NCI-H446 (cell line): ENCODE measurements around the gene DNAH10.

Experiments
- DNase-seq, 2 experiments: peaks; one replicate each; lab custom pipeline; 2025; lab: John Stamatoyannopoulos, UW

The DNAH10 gene

GRCh38 chr12:123790905-123791467, 28.9 kb downstream of the DNAH10 start:
- no peak for DNase-seq

- DNase-seq: no peak
Observed at GRCh38 chr12:123794027-123794426, 31.9 kb downstream of the DNAH10 start.

GRCh38 chr12:123798518-123798917, 36.4 kb downstream of the DNAH10 start:
- no peak for DNase-seq

- DNase-seq: no peak
Observed at GRCh38 chr12:123799227-123799626, 37.1 kb downstream of the DNAH10 start.

- DNase-seq: peak in 1 of 2 experiments; percentile 2
Observed at GRCh38 chr12:123801573-123802178, 39.6 kb downstream of the DNAH10 start.

DNA sequence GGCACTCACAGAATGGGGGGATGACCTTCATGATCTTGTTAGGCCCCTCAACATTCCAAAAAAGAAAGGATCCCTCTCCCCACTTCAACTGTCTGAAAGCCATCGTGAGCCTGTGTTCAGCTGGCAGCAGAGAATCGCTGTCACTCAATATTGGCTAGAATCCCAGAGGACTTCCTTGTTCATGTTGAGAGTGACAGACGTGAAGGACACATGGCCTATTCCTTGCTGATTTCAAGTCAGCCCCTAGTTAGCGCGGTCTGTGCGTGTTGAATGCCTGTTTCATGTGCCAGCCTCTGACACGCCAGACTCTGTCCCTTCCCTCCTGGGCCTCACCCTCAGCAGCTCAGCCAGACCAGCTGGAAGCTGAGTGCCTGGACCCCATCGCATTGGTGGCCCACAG, 43.1 kb downstream of the DNAH10 start:
- DNase-seq: peak in 1 of 2 experiments; percentile 2

DNA sequence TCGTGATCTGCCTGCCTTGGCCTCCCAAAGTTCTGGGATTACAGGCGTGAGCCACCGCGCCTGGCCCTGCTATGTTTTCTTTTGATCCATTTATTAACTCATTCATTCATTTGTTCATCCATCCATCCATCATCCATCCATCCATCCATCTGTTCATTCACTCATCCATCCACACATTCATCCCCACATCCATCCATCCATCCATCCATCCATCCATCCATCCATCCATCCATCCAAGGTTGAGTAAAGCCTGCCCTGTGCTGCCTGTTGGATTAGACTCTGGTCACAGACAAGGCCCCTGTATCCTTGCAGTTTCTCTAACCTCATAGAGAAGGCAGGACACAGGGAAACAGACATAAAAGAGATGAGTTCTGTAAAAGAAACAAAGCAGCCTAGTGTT, 44.9 kb downstream of the DNAH10 start:
- no peak for DNase-seq

- no peak for DNase-seq
Observed at GRCh38 chr12:123807670-123808069, 45.6 kb downstream of the DNAH10 start.

GRCh38 chr12:123808167-123808566, 46.1 kb downstream of the DNAH10 start:
- DNase-seq: no peak

- peak; percentile 5 to 66 for DNase-seq
Observed at GRCh38 chr12:123813349-123813748, 51.2 kb downstream of the DNAH10 start.

DNA sequence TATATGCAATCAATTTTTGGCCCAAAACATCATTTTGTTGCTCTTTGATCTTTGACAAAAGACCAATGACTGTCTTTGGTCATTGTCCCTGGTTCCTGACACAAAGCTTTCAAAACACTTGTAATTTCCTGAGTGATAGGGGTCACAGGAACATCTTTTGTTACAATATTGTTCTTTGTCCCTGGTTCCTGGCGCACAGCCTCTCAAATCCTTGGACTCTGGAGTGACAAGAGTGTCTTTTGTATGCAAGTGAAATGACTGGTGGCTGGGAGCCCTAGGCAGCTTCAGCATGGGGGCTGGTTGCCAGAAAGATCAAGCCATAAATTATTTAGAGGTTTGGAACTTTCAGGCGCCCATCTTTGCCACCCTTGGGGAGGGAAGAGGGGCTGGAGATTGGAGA, 53.9 kb downstream of the DNAH10 start:
- no peak for DNase-seq

DNA sequence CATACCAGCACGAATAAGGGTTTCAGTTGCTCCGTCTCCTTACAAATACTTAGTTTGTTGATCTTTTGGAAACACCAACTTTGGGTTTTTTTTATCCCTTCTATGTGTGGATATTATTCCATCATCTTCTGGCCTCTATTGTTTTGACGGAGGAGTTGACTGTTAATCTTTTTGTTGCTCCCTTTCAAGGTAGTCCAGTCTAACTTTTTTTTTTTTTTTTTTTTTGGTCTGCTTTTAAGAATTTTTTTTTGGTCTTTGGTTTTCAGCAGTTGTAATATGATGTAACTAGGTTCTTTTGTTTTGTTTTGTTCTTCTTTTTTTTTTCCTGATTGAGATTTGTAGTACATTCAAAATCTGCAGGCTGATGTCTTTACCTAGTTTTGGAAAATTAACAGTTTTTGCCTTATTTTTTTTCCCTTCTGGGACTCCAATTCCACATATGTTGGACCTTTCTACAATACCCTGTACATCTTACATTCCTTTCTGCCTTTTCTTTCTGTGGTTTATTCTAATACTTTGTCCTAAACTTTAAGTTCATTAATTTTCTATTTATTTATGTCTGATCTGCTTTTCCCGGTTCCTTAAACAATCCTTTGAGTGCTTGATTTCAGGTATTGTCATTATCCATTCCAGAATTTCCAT, 54.9 kb downstream of the DNAH10 start:
- no peak for DNase-seq

DNA sequence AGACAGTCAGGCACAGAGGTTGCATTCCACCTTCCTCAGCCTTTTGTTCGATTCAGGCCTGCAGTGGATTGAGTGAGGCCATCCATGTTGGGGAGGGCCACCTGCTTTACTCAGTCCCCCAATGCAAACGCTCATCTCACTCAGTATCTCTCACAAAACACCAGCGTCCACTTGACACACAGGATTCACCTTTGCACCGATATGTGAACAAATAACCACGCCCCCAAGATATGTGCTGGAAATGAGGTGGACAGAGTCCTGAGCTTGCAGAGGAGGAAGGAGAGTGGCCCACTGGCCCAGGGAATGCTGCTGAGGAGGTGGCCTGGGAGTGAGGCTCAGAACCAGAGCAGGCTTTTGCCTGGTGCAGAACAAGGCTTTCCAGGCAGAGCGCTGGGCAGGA, 60.7 kb downstream of the DNAH10 start:
- DNase-seq: no peak

GRCh38 chr12:123828120-123828519, 66.0 kb downstream of the DNAH10 start:
- no peak for DNase-seq

DNA sequence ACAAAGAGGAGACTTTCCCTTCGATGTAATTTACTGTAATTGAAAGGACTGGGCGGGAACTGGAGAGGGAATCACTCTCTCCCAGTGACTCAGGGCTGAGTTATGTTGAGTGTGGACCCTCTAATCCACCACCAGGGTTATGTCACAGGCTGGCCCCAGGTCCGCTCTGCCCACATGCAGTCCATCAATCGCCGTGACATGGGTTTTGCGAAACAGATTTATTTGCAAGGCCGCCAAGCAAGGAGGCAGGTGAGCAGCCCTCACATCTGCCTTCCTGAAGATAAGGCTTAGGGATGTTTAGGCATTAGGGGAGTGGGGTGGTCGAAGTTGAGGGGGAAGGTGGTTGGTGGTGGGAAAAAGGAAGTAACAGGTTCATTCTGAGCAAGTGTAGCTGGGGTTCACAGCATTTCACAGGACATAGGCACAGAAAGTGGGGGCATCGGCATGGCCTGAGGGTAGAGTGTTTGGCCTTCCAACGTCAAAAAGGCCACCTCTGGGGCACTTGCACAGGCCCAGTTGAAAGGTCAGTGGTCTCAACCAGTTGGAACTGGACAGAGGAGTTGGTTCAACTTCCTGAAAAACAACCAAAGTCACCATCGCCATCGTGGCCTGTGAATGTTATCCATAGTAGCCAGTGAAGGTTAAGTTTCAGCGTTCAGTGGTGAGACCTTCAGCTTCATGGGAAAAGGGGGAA, 66.9 kb downstream of the DNAH10 start:
- no peak for DNase-seq

- no peak for DNase-seq
Observed at GRCh38 chr12:123829561-123829960, 67.5 kb downstream of the DNAH10 start.

- DNase-seq: no peak
Observed at GRCh38 chr12:123830675-123831074, 68.6 kb downstream of the DNAH10 start.

DNA sequence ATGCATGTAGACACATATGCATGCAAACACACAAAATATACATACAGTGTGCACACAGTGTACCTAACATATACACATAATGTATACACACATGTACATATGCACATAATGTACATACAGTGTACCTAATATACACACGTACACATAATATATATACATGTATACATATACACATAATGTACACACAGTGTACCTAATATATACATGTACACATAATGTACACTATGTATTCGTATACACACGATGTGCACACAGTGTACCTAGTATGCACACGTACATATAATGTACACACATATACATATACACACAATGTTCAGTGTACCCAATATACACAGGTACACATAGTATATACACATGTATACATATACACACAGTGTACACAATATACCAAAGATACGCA, 70.0 kb downstream of the DNAH10 start:
- DNase-seq: no peak

DNA sequence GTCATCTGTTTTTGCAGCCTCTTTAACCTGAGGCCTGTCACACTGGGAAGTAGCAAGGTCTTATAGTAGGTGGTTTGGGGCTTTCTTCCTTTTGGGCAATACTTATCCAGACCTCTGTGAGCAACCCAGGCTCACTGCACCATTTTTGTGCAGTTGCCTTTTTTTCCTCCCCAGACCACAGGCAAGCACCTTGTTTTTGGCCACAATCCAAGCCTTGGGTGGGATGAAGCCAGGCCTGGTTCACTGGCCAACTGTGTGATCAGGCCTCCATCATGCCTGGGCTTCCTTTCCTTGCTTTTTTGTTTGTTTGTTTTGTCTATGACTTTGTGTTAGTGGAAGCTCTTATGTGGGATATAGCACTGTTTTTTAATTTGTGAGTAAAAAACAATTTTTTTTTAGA, 71.7 kb downstream of the DNAH10 start:
- peak in 1 of 2 experiments; percentile 4 for DNase-seq

- DNase-seq: no peak
Observed at GRCh38 chr12:123834845-123835244, 72.7 kb downstream of the DNAH10 start.

DNA sequence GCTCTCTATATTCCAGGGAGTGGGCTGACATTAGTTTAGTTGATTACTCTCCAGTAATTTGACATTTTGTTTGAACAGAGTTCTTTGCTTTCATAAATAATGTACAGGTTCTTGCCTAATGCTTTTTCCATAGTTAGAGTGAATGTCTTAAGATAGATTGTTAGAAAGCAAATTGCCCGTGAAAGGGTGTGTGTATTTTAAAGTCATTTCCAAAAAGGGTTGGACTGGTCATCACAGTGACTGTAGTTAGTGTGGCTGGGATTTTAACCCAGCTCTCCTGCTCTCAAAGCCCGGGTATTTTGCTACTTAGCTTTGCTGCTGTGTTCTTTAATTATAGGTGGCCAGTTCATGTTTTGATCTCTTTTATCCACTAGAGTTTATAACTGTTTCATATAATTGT, 74.2 kb downstream of the DNAH10 start:
- DNase-seq: no peak

- no peak for DNase-seq
Observed at GRCh38 chr12:123839826-123840225, 77.7 kb downstream of the DNAH10 start.

GRCh38 chr12:123840765-123841425, 78.8 kb downstream of the DNAH10 start:
- DNase-seq: no peak
